HG02970 (cell line): Measurements from ENCODE around the gene CEBPZOS.
"Not testable (repeated sequence)": the region's sequence is repeated elsewhere in the genome, so short reads cannot be mapped to it uniquely, and the experiment has no call there.

Source experiments
- ATAC-seq: cut with Tn5 transposase; IDR thresholded peaks from one replicate; pipeline ENCODE4 v1.9.1; 2021; ENCODE audit warnings: mild to moderate bottlenecking, moderate library complexity, moderate number of reproducible peaks; ENCODE audit not compliant: unreplicated experiment, low FRiP score

Gene CEBPZOS

DNA sequence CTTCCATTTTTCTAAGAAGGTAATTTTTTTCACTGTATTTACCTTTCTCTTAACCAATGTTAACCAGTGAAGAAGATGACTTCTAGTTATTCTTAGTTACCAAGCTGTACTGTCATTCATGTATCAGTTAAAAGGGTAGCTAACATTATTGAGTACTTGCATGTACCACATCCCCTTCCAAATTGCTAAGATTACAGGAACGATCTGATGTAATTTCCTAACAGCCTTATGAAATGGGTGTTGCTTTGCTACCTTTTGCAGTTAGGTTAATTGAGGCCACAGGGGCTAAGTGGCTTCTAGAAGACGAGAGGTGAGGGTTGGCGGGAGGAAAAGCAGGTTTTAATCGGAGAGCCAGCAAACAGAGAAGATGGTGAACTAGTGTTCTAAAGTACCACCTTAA, 6.0 kb upstream of the CEBPZOS start:
- ATAC-seq = no peak

DNA sequence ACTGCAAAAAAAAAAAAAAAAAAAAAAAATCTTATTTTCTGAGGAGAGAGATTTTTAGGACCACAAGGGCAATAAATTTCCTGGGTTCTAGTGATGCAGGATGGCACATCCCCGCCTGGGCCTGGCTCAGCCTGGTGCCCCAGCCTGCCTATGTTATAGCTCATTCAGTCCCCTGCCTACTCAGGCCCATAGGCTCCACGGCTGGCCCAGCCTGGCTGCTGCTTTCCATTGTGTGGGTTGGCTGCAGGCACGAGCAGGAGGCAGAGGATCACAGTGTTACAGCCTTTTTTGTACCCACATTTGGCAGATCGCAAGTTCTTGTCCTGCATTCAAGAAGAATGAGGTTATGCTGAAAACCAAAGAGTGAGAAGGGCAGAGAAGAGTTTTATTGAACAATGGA, 5.0 kb upstream of the CEBPZOS start:
- no peak for ATAC-seq

DNA sequence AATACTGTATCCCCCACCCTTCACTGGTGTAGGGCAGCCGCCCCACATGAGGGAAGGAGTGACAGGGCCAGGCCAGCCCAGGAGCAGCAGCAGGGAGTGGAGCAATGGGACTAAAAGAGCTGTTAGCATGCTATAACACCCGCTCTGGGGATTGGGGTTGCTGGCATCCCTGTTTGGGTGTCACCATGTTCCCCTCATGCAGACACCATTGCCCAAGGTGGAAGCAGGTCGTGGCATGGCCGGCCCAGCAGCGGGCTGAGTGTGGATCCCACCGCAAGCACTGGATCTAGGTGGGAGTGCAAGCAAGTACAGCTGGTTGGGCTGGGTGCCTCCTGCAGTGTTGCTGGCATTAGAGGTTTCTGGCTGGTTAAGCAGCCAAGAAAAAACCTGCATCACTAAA, 4.5 kb upstream of the CEBPZOS start:
- no peak for ATAC-seq

DNA sequence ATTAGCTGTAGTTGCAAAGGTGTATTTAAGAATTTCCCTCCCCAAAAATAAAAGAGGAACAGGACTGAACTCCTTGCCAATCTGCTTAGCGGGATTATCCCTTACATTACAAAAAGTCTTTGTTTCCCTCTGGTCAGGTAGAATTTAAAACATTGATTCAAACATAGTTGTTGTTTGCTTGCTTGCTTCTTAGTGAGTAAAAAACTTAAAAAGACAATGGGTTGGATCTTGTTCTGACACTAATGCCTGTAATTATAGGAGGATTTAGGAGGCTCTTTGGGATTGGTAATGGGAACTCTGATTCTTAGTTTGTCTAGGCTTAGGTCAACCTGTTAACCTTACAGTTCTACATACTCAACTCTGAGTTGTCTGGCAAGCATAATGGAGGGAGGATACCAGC, 3.7 kb upstream of the CEBPZOS start:
- ATAC-seq = no peak

DNA sequence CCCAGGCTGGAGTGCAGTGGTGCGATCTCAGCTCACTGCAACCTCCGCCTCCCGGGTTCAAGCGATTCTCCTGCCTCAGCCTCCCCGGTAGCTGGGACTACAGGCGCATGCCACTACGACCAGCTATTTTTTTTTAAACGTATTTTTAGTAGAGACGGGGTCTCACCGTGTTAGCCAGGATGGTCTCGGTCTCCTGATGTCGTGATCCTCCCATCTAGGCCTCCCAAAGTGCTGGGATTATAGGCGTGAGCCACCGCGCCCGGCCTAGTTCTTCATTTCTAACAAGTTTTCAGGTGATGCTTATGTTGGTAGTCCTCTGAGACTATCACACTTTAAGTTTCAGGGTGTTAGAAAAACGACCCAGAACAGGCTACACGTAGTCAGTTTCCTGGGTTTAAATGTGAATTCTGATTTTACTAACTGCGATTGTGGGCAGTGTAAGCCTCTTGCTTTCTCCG, 405 bp upstream of the CEBPZOS start:
- not testable (repeated sequence) for ATAC-seq

GRCh38 chr2:37198681-37199065, 2.4 kb downstream of the CEBPZOS start:
- no peak for ATAC-seq

- no peak for ATAC-seq
Observed at GRCh38 chr2:37201208-37201607, 4.9 kb downstream of the CEBPZOS start.

GRCh38 chr2:37201766-37202165, 5.5 kb downstream of the CEBPZOS start:
- ATAC-seq = no peak

- ATAC-seq = no peak
Observed at GRCh38 chr2:37203708-37204107, 7.4 kb downstream of the CEBPZOS start.

- not testable (repeated sequence) for ATAC-seq
Observed at GRCh38 chr2:37205071-37205661, 8.9 kb downstream of the CEBPZOS start.

DNA sequence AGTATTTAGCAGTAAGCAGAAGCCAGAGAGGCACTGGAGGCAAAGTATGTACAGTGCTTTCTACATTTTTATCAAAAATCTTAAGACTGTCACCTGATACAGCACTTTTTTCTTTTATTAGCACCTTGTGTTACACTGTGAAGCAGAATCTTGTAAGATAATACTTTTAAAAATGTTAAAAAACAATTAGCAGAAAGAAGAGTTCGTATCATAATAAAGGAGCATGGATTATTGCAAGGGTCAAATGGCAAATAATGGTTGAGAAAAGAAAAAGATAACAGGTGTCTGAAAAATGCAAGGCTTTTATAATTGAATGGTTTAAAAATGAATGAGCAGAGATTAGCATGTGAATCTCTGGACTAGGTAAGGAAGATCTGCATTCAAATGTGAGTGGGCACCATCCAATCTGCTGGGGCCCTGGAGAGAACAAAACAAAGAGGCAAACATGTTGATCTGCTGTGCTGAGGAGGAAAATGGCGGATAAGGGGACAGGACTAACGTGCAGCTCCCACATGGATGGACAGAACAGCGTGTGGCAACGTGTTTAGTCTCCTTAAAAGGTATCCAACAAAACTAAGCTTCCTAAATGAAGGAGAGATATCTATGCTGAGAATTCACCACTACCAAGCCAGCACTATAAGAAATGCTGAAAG, 9.5 kb downstream of the CEBPZOS start:
- ATAC-seq = no peak

GRCh38 chr2:37206760-37207159, 10.5 kb downstream of the CEBPZOS start:
- ATAC-seq = not testable (repeated sequence)

GRCh38 chr2:37211212-37211611, 14.9 kb downstream of the CEBPZOS start:
- ATAC-seq = no peak

DNA sequence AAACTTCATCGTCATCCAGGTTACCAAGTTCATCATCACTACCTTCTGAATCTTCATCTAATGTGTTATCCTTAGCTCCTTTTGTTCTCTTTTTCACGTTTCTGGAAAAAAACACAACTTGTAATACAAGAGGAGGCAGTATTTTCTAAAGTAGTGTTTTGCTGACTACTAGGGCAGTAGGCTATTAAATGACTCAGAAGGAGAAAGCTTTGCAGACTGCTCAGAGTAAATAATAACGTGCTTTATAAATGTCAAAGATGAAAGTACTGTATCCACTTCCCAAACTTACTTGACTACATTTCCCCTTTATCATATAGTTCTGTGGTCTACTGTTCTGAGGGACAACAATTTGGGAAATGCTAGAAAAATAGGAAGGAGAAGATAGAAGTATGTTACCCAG, 15.6 kb downstream of the CEBPZOS start:
- ATAC-seq = no peak

DNA sequence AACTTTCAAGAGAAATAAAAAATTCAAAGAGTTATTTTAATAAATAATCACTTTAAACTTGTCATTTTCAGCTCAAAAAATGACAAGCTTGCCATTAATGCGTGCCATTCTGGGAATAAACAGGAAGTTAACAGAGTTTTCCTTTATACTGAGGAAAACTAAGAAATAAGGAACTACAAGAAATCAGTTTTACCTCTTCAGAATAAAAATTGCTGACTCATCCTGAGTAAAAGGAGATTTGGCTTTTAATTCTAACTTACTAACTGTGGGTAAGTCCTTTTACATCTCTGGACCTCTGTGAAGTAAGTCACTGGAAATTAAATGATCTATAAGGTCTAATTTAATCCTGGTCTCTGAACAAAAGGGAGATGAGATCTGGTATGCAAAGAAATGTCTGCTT, 19.0 kb downstream of the CEBPZOS start:
- ATAC-seq = no peak

GRCh38 chr2:37219046-37219445, 22.8 kb downstream of the CEBPZOS start:
- no peak for ATAC-seq

DNA sequence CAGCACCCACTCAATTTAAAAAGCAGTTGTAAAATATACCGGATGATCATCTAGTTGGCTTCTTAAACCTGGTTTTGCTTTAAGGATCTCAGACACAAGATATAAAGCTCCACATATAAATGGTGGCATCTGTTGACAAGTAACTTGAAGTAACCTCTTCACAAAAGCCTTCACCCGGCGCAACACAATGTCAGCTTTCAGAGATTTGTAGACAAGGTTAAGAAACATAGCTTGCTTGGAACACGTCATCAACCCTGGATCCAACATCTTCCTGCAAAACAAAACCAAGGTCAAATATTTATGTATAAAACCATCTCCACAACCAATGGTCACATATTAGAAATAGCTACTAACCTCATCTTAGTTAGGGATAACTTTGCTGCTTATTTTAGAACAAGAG, 26.8 kb downstream of the CEBPZOS start:
- ATAC-seq = no peak

DNA sequence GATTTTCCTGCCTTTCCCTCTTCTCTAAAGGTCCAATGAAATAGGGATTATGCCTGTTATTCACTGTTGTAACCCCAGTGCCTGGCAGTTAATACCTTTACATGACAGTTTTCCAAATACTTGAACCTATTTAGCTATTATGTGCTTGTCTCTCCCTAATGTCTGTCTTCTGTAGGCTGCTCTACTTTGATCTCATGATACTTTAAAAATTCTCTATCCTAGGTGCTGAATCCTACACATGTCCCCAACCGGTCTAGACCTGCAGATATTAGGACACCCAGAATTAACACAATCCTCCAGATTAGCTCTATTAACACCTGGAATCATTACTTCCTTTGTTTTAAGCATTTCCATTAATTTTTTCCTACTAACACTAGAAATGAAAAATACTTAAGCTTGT, 27.8 kb downstream of the CEBPZOS start:
- no peak for ATAC-seq

DNA sequence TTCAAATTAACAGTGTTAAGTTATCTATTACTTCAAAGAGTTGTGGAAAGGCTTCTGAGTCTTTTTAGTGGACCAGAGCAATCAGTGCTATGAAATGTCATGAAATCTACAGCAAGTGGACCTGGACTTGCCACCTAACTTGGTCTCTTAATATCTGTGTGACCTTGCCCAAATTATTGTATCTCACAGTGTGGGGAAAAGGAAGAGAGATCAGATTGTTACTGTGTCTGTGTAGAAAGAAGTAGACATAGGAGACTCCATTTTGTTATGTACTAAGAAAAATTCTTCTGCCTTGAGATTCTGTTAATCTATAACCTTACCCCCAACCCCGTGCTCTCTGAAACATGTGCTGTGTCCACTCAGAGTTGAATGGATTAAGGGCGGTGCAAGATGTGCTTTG, 28.8 kb downstream of the CEBPZOS start:
- ATAC-seq = not testable (repeated sequence)

GRCh38 chr2:37226863-37227262, 30.6 kb downstream of the CEBPZOS start:
- ATAC-seq = no peak

DNA sequence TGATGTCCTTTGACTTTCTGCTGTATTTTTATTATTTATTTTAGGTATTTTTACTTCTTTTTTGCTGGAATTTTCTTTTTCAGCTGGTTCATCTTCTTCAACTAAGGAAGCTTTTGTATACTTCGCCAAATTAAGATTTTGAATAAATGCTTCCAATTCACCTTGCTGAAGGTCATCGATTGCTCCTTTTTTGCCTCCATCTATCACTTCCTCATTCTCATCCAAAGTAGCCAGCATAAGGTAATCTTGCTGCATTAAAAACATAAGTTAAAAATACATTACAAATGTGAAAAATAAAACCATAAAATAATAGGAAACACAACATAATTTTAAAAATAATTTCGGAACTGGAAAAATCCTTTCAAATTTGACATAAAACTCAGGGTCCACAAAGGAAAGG, 32.5 kb downstream of the CEBPZOS start:
- no peak for ATAC-seq

DNA sequence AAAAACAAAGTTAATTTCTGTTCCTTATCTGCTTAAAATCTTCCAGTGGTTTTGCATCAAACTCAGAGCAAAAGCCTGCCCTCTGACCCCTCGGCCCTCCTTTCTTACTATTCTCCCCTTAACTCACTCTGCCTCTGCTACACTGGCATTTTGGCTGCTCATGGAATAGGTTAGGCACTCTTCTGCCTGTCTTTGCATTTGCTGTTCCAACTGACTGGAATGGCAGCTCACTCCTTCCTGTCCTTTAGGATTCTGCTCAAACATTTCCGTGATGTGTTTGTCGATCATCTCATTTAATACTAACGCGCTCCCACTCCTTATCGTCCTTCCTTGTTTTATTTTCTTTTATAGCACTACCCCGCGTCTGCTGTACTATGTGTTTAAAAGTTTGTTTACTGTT, 34.3 kb downstream of the CEBPZOS start:
- no peak for ATAC-seq
